Non-pigmented ciliary epithelial cell (primary cell): Measurements from ENCODE around the gene SLC25A2.

Experiments used
- DNase-seq: peaks from one replicate; pipeline ENCODE4 v3.0.0-alpha.2; 2010; ENCODE audit warnings: low read depth

The SLC25A2 gene

GRCh38 chr5:141313711-141314110 is 9.9 kb upstream of the SLC25A2 start:
- no peak for DNase-seq

DNA sequence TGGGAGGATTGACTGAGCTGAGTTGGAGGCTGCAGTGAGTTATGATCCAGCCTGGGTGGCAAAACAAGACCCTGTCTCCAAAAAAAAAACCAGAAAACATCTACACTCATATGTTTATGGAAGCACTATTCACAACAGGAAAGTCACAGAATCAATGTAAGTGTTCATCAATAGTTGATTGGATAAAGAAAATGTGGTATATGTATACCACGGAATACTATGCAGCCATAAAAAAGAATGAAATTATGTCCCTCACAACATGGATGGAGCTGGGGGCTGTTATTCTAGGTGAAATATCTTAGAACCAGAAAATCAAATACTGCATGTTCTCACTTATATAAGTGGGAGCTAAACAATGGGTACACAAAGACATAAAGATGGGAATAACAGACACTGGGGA is 2.8 kb upstream of the SLC25A2 start:
- no peak for DNase-seq

- DNase-seq = no peak
These were observed 5.5 kb downstream of the SLC25A2 start for GRCh38 chr5:141298376-141298775.

DNA sequence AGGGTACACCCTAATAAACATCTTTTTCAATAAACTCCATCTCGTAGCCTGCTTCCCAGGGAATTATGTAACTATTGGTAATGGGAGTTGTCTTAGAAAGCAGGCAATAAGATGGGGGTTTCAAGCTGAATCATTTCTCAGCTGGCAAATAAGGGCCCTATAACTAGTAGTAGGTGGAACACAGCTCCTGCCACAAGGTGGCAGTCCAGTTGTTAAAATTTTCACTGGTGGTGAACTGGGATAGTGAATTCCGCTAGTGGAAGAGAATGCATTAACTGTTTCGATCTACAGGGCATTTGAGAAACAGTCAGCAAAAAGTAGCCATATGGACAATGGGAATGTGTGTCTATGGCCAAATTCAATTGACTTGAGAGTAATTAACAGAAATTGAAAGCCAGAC is 30.9 kb downstream of the SLC25A2 start:
- no peak for DNase-seq

DNA sequence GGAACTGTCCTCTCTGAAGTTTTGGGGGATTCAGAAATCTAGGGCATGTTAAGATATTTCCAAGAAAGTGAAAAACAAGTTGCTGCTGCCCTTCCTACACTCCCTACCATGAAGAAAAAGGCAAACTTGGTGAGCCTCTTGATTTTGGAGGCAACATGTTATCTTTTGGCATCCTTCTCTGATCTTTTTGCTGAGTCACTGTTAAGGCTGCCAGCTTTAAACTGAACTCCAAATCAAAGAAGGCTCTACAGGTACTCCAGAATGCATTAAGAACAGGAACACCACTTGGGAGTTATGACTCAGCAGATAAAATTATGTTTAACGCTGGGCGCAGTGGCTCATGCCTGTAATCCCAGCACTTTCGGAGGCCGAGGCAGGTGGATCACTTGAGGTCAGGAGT is 34.7 kb downstream of the SLC25A2 start:
- no peak for DNase-seq

GRCh38 chr5:141261238-141261546 is 42.7 kb downstream of the SLC25A2 start:
- DNase-seq = no peak

DNA sequence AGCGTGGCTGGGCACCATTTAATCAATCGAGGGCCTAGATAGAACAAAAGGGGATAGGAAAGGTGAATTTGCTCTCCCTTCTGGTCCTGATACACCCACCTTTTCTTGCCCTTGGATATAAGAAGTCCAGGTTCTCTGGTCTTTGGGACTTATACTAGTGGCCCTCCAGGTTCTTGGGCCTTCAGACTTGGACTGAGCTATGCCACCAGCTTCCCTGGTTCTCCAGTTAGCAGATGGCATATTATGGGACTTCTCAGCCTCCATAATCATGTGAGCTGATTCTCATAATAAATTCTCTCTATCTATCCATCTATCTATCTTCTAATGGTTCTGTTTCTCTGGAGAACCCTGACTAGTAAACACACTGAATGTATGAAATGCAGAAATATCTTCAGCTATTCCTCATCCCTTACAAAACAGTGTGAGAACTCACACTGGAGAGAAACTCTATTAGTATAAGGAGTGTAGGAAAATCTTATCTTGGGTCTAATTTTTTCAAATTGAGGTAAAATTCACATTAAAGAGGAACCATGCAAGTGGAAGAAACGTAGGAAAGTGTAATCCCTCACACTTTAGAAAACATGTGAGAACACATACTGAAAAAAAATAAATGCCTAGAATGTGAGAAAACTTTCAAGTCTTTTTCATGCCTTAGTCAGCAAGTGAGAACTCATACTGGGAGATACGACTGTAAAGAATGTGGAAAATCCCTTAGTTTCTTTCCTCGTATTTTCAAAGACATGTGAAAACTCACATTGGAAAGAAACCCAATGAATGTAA is 43.2 kb downstream of the SLC25A2 start:
- DNase-seq = no peak

- no peak for DNase-seq
These were observed 44.9 kb downstream of the SLC25A2 start for GRCh38 chr5:141258948-141259347.

DNA sequence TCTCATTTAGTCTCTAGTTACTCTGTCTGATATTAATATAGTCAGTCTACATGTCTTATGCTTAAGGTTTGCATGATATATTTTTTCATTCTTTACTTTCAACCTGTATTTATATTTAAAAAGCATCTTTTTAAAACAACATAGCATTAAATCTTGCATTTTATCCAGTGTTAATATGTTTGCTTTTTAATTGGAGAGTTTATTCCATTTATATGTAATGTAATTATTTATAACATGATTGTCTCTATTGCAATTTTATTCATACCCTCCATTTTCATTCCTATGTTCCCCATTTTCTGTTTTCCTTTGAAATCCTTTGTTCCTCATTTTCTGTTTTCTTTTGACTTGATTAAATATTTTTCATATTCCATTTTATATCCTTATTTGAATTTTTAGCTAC is 45.4 kb downstream of the SLC25A2 start:
- no peak for DNase-seq
